Measurements from ENCODE around the gene HPCAL4.

The HPCAL4 gene

DNA sequence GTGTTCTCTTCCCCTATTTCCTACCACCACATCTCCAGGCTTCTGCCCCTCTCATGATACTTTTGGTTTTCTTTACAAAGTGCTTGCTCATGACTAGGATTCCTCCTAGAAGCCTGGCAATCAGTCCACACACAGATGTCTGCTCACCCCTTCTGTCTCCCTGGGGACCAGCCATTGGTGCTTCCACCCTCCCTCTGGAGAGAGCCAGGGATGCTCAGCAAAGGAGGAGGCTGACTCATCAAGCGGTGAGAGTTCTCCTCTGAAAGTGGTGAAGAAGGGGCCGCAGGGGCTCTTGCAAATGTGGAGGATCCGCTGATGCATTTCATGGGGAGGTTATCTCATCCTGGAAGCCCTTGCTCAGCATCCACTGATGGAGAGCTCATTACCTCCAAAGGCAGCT lies 33.8 kb downstream of the HPCAL4 start:
- DNase-seq (ENCODE audit: insufficient read length) (no peak), FAIRE-seq (no peak)
- TF ChIP-seq TAF1 (IDR thresholded peaks at IDR 0.05; ENCODE audit: borderline replicate concordance, low read depth, low read length) (no peak), POLR2A (IDR thresholded peaks at IDR 0.05; ENCODE audit: low read depth, low read length) (no peak), POLR2AphosphoS5 (IDR thresholded peaks at IDR 0.05; ENCODE audit: low read depth, low read length) (no peak)

DNA sequence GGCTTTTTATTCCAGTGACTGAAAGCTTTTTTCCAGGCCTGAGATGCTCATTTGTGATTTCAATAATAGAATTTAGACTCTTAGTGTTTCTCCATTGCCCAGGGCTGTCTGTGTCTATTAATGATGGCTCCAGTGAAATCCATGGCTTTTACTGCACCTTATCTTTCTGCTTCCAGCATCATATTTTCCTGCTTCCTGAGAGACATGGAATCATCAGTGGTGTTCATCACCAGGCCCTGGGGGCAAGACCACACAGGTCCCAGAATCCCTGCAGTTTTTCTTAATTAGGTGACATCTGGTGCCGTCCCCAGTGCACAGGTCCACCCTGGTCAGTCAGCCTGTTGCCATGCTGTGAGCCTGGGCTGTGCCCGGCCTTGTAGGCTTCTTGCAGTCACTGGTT lies 34.8 kb downstream of the HPCAL4 start:
- DNase-seq (ENCODE audit: insufficient read length) (no peak), FAIRE-seq (no peak)
- TF ChIP-seq POLR2AphosphoS5 (IDR thresholded peaks at IDR 0.05; ENCODE audit: low read depth, low read length): no peak
- no peak for TF ChIP-seq POLR2A (IDR thresholded peaks at IDR 0.05; ENCODE audit: low read depth, low read length)
- no peak for TF ChIP-seq TAF1 (IDR thresholded peaks at IDR 0.05; ENCODE audit: borderline replicate concordance, low read depth, low read length)

GRCh38 chr1:39655578-39656268 lies 35.5 kb downstream of the HPCAL4 start:
- DNase-seq (ENCODE audit: insufficient read length) (no peak), FAIRE-seq (no peak)
- no peak for TF ChIP-seq POLR2AphosphoS5 (IDR thresholded peaks at IDR 0.05; ENCODE audit: low read depth, low read length)
- TF ChIP-seq POLR2A (IDR thresholded peaks at IDR 0.05; ENCODE audit: low read depth, low read length): no peak
- no peak for TF ChIP-seq TAF1 (IDR thresholded peaks at IDR 0.05; ENCODE audit: borderline replicate concordance, low read depth, low read length)

DNA sequence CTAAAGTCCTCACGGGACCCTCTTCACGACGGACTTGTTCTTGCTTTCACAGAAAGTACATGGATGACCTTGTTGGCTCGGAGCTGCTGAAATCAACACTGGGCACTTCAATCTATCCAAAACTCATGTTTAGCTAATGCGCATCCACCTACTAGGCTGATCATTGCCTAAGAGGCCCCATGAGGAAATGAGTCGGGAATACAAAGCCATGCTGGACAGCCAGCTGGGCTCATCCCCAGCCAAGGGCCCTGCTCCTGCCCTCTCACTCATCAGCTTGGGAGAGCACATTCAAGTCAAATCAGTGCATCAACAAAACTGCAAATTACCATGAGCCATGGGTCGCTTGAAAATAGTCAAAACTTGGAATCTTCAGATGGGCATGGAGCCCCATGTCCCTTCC lies 36.9 kb downstream of the HPCAL4 start:
- FAIRE-seq (no peak), DNase-seq (ENCODE audit: insufficient read length) (no peak)
- TF ChIP-seq POLR2A (IDR thresholded peaks at IDR 0.05; ENCODE audit: low read depth, low read length) (no peak), TAF1 (IDR thresholded peaks at IDR 0.05; ENCODE audit: borderline replicate concordance, low read depth, low read length) (no peak), POLR2AphosphoS5 (IDR thresholded peaks at IDR 0.05; ENCODE audit: low read depth, low read length) (no peak)

GRCh38 chr1:39653546-39654031 lies 37.6 kb downstream of the HPCAL4 start:
- FAIRE-seq (peak; percentile 97), DNase-seq (ENCODE audit: insufficient read length) (no peak)
- no peak for TF ChIP-seq TAF1 (IDR thresholded peaks at IDR 0.05; ENCODE audit: borderline replicate concordance, low read depth, low read length)
- TF ChIP-seq POLR2AphosphoS5 (IDR thresholded peaks at IDR 0.05; ENCODE audit: low read depth, low read length): no peak
- TF ChIP-seq POLR2A (IDR thresholded peaks at IDR 0.05; ENCODE audit: low read depth, low read length): no peak

DNA sequence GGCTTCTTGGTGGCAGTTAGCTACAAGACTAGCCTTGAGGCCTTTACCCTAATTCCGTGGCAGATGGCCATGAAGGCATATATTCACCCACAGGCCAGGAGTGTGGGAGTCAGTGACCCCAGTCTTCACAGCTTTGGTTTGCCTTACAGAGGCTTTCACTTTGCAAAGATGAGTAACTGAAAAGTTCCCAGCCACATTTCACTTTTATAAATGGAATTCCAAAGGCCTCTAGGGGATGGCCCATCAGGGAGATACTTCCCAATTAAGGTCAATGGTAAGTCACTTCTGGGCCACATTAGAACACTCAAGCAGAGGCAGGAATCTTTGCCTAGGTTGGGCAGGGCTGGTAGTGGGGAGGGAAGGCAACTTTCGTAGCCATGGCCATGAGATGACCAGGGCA lies 38.7 kb downstream of the HPCAL4 start:
- no peak for DNase-seq (ENCODE audit: insufficient read length)
- TF ChIP-seq POLR2A (IDR thresholded peaks at IDR 0.05; ENCODE audit: low read depth, low read length) (no peak), TAF1 (IDR thresholded peaks at IDR 0.05; ENCODE audit: borderline replicate concordance, low read depth, low read length) (no peak), POLR2AphosphoS5 (IDR thresholded peaks at IDR 0.05; ENCODE audit: low read depth, low read length) (no peak)
- FAIRE-seq: no peak

GRCh38 chr1:39652105-39652504 lies 39.1 kb downstream of the HPCAL4 start:
- DNase-seq (ENCODE audit: insufficient read length) (no peak), FAIRE-seq (no peak)
- TF ChIP-seq POLR2AphosphoS5 (IDR thresholded peaks at IDR 0.05; ENCODE audit: low read depth, low read length): no peak

DNA sequence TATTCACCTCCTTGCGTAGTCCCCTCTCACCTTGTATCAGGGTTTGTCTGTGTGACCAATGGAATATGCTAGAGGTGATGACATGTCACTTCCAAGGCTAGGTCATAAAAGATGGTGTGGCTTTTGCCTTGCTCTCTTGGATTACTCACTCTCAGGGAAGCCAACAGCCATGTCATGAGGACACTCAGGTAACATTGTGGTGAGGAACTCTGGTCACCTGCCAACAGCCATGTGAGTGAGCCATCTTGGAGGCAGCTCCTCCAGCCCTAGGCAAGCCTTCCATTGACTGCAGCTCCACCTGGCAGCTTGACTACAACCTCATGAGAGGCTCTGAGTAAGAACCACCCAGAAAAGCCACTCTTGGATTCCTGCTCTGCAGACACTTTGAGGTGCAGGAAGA lies 40.8 kb downstream of the HPCAL4 start:
- FAIRE-seq: no peak
- no peak for DNase-seq (ENCODE audit: insufficient read length)
- no peak for TF ChIP-seq POLR2A (IDR thresholded peaks at IDR 0.05; ENCODE audit: low read depth, low read length)
- no peak for TF ChIP-seq POLR2AphosphoS5 (IDR thresholded peaks at IDR 0.05; ENCODE audit: low read depth, low read length)
- TF ChIP-seq TAF1 (IDR thresholded peaks at IDR 0.05; ENCODE audit: borderline replicate concordance, low read depth, low read length): no peak

- no peak for TF ChIP-seq POLR2AphosphoS5 (IDR thresholded peaks at IDR 0.05; ENCODE audit: low read depth, low read length)
- TF ChIP-seq POLR2A (IDR thresholded peaks at IDR 0.05; ENCODE audit: low read depth, low read length): no peak
- no peak for TF ChIP-seq TAF1 (IDR thresholded peaks at IDR 0.05; ENCODE audit: borderline replicate concordance, low read depth, low read length)
- DNase-seq (ENCODE audit: insufficient read length) (no peak), FAIRE-seq (no peak)
These were observed 41.5 kb downstream of the HPCAL4 start for GRCh38 chr1:39649636-39650185.

GRCh38 chr1:39648496-39648895 lies 42.7 kb downstream of the HPCAL4 start:
- no peak for DNase-seq (ENCODE audit: insufficient read length)
- TF ChIP-seq POLR2AphosphoS5 (IDR thresholded peaks at IDR 0.05; ENCODE audit: low read depth, low read length) (no peak), TAF1 (IDR thresholded peaks at IDR 0.05; ENCODE audit: borderline replicate concordance, low read depth, low read length) (no peak), POLR2A (IDR thresholded peaks at IDR 0.05; ENCODE audit: low read depth, low read length) (no peak)
- FAIRE-seq: no peak

DNA sequence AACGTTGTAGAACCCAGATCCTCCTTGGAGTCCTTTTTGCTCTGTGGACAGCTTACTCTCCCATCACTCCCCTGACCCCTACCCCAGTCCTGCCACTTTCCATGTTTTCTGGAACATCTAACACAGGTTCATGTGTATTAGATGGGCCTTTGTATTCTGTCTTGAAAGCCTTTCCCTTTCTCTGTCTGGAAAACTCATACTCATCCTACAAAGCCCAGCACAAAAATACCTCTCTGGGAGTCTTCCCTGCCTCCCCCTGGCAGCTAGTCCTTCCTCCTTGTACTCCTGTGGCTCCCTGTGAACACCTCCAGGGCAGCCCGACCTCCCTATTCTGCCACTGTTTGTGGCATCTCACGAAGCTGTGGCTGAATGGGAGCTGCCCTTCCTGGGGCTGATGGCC lies 44.0 kb downstream of the HPCAL4 start:
- no peak for TF ChIP-seq POLR2A (IDR thresholded peaks at IDR 0.05; ENCODE audit: low read depth, low read length)
- no peak for TF ChIP-seq POLR2AphosphoS5 (IDR thresholded peaks at IDR 0.05; ENCODE audit: low read depth, low read length)
- FAIRE-seq (no peak), DNase-seq (ENCODE audit: insufficient read length) (no peak)

DNA sequence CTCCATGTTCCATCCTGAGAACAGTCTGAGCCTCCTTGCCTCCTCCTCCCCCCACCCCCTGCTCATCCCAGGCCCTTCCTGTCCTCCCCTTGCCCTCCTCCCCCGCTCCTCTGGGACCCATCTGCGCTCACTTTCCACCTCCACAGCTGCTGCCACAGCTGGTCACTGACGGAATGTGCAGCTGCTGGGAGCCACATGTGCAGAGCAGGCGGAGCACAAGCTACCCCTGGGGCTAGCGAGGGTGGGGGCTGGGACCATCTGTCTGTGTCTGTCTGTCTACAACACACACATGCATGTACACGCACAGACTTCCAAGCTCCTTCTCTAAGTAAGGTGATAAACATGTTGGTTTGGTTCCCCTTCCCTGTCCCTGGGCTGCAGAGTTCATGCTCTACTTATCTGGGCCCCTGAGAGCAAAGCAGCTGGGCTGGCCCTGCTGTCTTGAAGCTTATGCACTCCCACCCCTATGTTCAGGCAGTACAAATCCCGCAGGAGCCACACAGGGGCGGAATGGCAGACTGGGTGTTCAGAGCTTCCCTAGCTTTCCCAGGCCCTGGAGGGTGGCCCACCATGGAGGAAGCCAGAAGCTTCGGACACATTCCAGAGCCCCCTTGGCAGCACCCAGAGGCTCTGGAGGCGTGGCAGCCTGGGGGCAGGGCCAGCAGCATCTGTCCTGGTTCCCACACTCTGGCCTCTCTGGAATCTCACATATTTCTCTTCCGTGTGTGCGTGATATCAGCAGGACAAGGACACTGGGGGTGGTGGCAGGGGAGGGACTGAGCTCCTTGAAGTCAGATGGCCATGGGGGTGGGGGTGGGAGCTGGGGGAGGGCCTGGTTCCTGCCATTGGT lies 44.8 kb downstream of the HPCAL4 start:
- TF ChIP-seq POLR2AphosphoS5 (IDR thresholded peaks at IDR 0.05; ENCODE audit: low read depth, low read length) (no peak), TAF1 (IDR thresholded peaks at IDR 0.05; ENCODE audit: borderline replicate concordance, low read depth, low read length) (no peak), POLR2A (IDR thresholded peaks at IDR 0.05; ENCODE audit: low read depth, low read length) (no peak)
- FAIRE-seq (no peak), DNase-seq (ENCODE audit: insufficient read length) (no peak)
